Activated gamma-delta T cell treated with anti-CD3 and anti-CD28 coated beads, Interleukin-2, amount 50 U/mL, for 16 hours (primary cell): Measurements from ENCODE around the gene PHF10.
A peak's percentile ranks its signal among the peaks of the same experiment; 100 is the strongest.
"Not testable (repeated sequence)": the region's sequence is repeated elsewhere in the genome, so short reads cannot be mapped to it uniquely, and the experiment has no call there.

Experiments used
- DNase-seq: peaks from one replicate; pipeline ENCODE4 v3.0.0-alpha.2; 2020; ENCODE audit warnings: low read depth

Gene PHF10

GRCh38 chr6:169723200-169723909 is 945 bp downstream of the PHF10 start:
- DNase-seq: peak; percentile 62

- no peak for DNase-seq
Measured at GRCh38 chr6:169722362-169723199, 1.7 kb downstream of the PHF10 start.

GRCh38 chr6:169720207-169720855 is 4.0 kb downstream of the PHF10 start:
- DNase-seq: no peak

GRCh38 chr6:169719117-169719516 is 5.2 kb downstream of the PHF10 start:
- no peak for DNase-seq

GRCh38 chr6:169714595-169714994 is 9.7 kb downstream of the PHF10 start:
- no peak for DNase-seq

- DNase-seq: no peak
Measured at GRCh38 chr6:169714178-169714577, 10.1 kb downstream of the PHF10 start.

GRCh38 chr6:169710009-169710408 is 14.3 kb downstream of the PHF10 start:
- DNase-seq: no peak

- no peak for DNase-seq
Measured at GRCh38 chr6:169709293-169709692, 15.0 kb downstream of the PHF10 start.

GRCh38 chr6:169707772-169708171 is 16.5 kb downstream of the PHF10 start:
- DNase-seq: no peak

GRCh38 chr6:169702840-169703246 is 21.5 kb downstream of the PHF10 start:
- peak; percentile 14 for DNase-seq

GRCh38 chr6:169701954-169702839 is 22.1 kb downstream of the PHF10 start, which contains the start of the genes C6orf120 and WDR27:
C6orf120 (plus strand) TSS chr6:169702126; CDS start chr6:169702460, 334 bp downstream.
WDR27 (minus strand) TSS chr6:169702029; CDS start chr6:169689005, 13,024 bp downstream.
- DNase-seq: peak; percentile 98

GRCh38 chr6:169701311-169701953 is 22.9 kb downstream of the PHF10 start:
- no peak for DNase-seq

- DNase-seq: no peak
Measured at GRCh38 chr6:169700296-169700695, 24.0 kb downstream of the PHF10 start.

- not testable (repeated sequence) for DNase-seq
Measured at GRCh38 chr6:169697115-169697514, 27.2 kb downstream of the PHF10 start.

GRCh38 chr6:169695131-169695530 is 29.2 kb downstream of the PHF10 start:
- DNase-seq: no peak

GRCh38 chr6:169692516-169692915 is 31.8 kb downstream of the PHF10 start:
- no peak for DNase-seq

GRCh38 chr6:169691260-169691659 is 33.0 kb downstream of the PHF10 start:
- DNase-seq: no peak

GRCh38 chr6:169689287-169689686 is 35.0 kb downstream of the PHF10 start:
- no peak for DNase-seq

GRCh38 chr6:169685860-169686259 is 38.4 kb downstream of the PHF10 start:
- DNase-seq: no peak

- DNase-seq: no peak
Measured at GRCh38 chr6:169684056-169684455, 40.2 kb downstream of the PHF10 start.

GRCh38 chr6:169678342-169678741 is 46.0 kb downstream of the PHF10 start:
- no peak for DNase-seq
